Mucosa of stomach (tissue), 1 donor: ENCODE results near the gene DPYD.

Experiments used
- H3K27me3 ChIP-seq: one replicate; pipeline ENCODE4 v1.7.0; 2013; ENCODE audit warnings: mild to moderate bottlenecking, low read length; ENCODE audit not compliant: control insufficient read depth, insufficient read depth
- H3K36me3 ChIP-seq: one replicate; pipeline ENCODE4 v1.7.0; 2013; ENCODE audit warnings: low read length; ENCODE audit not compliant: control insufficient read depth, insufficient read depth
- H3K4me1 ChIP-seq: one replicate; pipeline ENCODE4 v1.7.0; 2013; ENCODE audit warnings: mild to moderate bottlenecking, low read length; ENCODE audit not compliant: control insufficient read depth, insufficient read depth
- H3K4me3 ChIP-seq: one replicate; pipeline ENCODE4 v1.7.0; 2013; ENCODE audit warnings: low read length
- H3K9ac ChIP-seq: one replicate; pipeline ENCODE4 v1.7.0; 2013; ENCODE audit warnings: mild to moderate bottlenecking, low read length, moderate library complexity
- H3K9me3 ChIP-seq: one replicate; pipeline ENCODE4 v1.7.0; 2013; ENCODE audit warnings: mild to moderate bottlenecking, low read length, moderate library complexity; ENCODE audit not compliant: control insufficient read depth
- donor health status: Pancreatic carcinoma.

The DPYD gene

DNA sequence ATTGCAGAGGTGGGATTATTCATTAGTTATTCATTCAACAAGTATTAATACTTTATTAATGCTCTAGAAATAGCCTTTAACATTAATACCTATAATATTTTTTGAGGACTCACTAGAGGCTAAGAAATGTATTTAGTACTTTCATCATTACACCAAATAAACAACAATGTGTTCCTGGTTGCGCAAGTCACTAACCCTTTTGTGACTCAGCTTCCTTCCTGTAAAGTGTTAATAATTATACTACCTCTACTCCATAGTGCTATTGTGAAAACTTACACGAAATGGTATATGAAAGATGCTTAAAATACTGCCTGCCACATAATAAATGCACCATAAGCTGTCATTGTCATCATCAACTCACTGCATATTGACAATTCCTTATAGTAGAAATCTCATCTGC, 431.0 kb downstream of the DPYD start:
- Histone ChIP-seq H3K9me3 (no peaks in the 10 kb centered on the region), H3K36me3 (no peaks in the 10 kb centered on the region), H3K4me1 (no peaks in the 10 kb centered on the region), H3K4me3 (no peak overlapping the region), H3K27me3 (no peaks in the 10 kb centered on the region), H3K9ac (no peak overlapping the region)

DNA sequence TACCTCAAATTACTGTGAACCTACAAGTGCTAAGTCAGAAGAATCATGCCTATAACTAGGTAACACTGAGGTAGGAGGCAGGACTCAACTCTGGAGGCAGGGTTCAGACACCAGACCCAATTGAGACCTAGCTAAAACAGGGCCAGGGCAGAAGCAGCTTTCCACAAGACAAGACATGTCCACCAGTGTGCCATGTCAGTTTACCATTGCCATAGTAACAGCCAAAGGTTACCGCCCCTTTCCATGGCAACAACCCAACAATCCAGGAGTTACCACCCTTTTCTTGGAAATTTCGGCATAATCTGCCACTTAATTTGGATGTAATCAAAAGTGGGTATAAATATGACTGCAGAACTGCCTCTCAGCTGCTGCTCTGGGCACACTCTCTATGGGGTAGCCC, 432.3 kb downstream of the DPYD start:
- H3K36me3 ChIP-seq: no peaks in the 10 kb centered on the region
- no peak overlapping the region for H3K4me3 ChIP-seq
- H3K9ac ChIP-seq: no peak overlapping the region
- no peaks in the 10 kb centered on the region for H3K4me1 ChIP-seq
- H3K27me3 ChIP-seq: no peaks in the 10 kb centered on the region
- no peaks in the 10 kb centered on the region for H3K9me3 ChIP-seq

DNA sequence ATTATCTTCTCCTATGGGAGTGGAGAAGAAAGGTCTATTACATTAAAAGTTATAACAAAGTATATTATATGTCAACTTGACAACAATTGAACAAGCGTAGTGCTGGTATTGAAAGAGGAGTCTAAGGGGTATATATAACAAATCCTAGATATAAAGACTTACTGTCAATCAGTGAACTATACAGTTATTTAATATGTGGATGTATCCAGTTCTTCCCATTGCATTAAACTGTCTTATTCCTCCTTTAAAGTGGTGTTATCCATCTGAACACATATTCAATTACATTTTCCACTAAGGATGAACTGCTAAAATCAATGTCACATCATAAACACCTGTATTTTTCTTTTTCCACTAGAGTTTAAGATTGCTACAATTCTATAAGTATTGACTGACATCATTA, 438.8 kb downstream of the DPYD start:
- Histone ChIP-seq H3K4me1 (no peaks in the 10 kb centered on the region), H3K4me3 (no peak overlapping the region), H3K36me3 (no peaks in the 10 kb centered on the region), H3K9me3 (no peaks in the 10 kb centered on the region), H3K9ac (no peak overlapping the region), H3K27me3 (no peaks in the 10 kb centered on the region)

DNA sequence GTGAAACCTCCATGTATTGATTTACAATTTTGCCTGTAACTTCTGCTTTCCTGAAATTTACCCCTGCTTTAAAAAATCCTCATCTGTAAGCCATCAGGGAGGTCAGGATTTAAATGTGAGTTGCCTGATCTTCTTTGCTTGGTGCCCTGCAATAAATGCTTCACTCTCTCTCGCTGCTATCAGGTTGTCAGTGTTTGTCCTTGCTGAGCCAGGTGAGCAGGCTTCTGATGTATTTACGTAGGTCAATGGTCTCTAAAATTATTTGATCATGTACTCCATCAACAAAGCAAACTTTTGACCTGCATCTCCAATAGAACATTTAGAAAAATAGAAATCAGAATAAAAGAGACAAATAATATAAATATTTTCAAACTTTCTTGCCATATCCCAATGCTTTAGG, 453.4 kb downstream of the DPYD start:
- no peak overlapping the region for H3K4me3 ChIP-seq
- no peak overlapping the region for H3K9ac ChIP-seq
- H3K27me3 ChIP-seq: no peaks in the 10 kb centered on the region
- H3K9me3 ChIP-seq: no peaks in the 10 kb centered on the region
- H3K4me1 ChIP-seq: no peaks in the 10 kb centered on the region
- no peaks in the 10 kb centered on the region for H3K36me3 ChIP-seq

DNA sequence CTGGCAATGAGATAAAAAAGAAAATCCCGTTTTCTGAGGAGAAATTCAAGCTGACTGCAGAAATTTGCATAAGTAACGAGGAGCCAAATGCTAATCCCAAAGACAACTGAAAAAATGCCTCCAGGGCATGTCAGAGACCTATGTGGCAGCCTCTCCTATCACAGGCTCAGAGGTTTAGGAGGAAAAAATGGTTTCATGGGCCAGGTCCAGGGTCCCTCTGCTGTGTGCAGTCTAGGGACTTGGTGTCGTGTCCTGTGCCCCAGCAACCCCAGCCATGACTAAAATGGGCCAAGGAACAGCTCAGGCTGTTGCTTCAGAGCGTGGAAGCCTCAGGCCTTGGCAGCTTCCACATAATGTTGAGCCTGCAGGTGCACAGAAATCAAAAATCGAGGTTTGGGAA, 456.5 kb downstream of the DPYD start:
- Histone ChIP-seq H3K9ac (no peak overlapping the region), H3K9me3 (no peaks in the 10 kb centered on the region), H3K4me3 (no peak overlapping the region), H3K27me3 (no peaks in the 10 kb centered on the region), H3K36me3 (no peaks in the 10 kb centered on the region), H3K4me1 (no peaks in the 10 kb centered on the region)

DNA sequence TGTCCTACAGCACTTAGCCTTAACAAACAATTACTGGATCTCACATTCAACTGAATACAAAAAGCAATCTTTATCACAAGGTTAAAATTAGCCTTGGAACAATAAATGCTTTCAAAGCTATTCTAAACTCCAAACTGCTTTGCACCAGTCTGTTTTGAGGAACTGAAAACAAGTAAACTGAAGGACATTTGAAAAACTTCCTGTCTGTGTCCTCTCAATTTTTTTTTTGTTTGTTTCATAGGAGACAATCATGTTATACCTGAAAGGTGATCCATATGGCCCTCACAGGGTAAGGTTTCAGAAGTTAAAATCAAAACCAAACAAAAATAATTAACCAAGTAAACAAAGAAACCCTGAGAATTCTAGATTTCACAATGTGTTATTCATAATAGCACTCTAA, 459.1 kb downstream of the DPYD start:
- H3K4me3 ChIP-seq: no peak overlapping the region
- H3K9ac ChIP-seq: no peak overlapping the region
- H3K27me3 ChIP-seq: no peaks in the 10 kb centered on the region
- H3K9me3 ChIP-seq: no peaks in the 10 kb centered on the region
- H3K4me1 ChIP-seq: no peaks in the 10 kb centered on the region
- no peaks in the 10 kb centered on the region for H3K36me3 ChIP-seq

DNA sequence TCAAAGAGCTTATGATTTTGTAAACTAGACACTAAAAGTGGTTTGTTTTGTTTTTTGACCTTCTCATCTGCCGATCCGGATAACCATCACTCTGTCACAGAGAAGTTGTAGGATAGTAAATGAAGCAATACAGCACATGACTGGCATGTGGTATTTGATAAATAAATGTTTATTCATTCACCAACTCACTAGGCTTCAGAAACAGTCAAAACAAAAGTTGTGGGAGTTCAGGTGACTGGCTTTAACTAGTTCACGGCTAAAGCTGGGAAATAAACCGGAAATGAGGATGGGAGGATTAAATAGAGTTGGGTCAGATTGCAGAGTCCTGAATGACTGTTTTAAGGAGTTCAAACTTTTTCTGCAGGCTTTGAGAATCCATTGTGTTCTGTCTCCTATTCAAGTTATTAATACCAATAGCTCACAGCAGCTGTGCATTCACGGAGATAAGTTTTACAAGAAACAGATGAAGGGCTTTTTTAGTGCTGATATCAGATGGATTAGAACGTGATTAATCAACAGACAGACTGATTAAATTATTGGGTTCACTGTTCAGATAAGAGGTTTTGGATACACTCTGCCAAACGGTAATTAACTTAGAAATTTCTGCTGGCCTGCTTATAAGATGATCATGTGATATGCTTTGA, 463.3 kb downstream of the DPYD start:
- H3K9ac ChIP-seq: no peak overlapping the region
- H3K27me3 ChIP-seq: no peaks in the 10 kb centered on the region

DNA sequence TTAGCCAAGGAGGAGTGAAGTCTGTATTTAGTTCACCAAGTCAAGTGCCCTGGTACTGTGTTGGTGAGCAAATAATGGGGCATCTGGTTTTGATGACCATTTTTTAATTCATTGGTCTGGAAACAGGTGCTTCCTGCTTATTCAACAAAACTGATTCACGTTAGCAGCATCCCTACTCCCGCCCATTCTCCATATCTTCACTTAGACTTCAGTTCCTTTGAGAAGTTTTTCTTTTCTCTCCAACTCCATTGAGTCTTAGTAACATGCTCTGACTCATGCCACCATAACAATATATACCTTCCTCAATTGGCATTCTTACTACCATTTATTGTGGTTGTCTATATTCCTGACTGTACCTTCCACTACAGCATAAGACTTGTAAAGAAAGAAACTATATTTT, 468.9 kb downstream of the DPYD start:
- no peak overlapping the region for H3K9ac ChIP-seq
- no peaks in the 10 kb centered on the region for H3K27me3 ChIP-seq
- no peaks in the 10 kb centered on the region for H3K4me1 ChIP-seq
- H3K9me3 ChIP-seq: no peaks in the 10 kb centered on the region
- no peaks in the 10 kb centered on the region for H3K36me3 ChIP-seq
- no peak overlapping the region for H3K4me3 ChIP-seq

More for the DNA sequence above, 463.3 kb downstream of the DPYD start:
- H3K4me1 ChIP-seq: no peaks in the 10 kb centered on the region
- no peaks in the 10 kb centered on the region for H3K9me3 ChIP-seq
- no peaks in the 10 kb centered on the region for H3K36me3 ChIP-seq
- no peak overlapping the region for H3K4me3 ChIP-seq

DNA sequence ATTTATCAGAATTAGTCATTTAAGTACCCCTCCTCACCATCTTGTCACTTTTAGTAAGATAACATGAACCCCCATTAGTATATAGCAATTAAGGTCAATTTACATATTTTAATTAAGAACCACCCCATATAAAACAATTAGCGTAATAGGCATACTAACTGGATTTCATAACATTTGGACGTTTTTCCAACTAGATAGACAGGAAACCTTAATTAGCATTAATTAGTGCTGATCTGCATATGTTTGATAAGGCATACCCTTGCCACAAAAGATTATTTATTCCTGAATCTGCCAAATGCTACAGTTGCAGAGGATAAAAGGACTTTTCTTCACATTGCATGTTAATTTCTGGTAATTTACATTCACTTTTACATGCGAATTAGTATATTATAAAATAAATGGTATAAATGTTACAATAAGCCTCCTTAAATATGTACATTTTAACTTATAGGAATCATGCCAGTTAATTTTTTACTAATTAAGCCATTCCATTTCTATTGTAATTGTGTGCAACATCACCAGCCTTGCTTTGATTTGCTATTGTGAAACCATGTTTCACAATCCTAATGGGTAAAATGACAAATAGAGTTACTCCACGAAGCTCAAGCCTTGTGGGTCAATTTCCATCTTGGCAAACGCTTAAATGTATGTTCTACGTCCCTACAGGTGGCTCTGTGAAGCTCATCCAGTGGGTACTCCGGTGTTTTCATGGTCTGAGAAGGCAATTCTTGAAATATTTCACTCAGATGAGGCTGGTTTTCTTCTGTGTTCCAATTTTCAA, 469.6 kb downstream of the DPYD start:
- no peaks in the 10 kb centered on the region for H3K9me3 ChIP-seq
- no peak overlapping the region for H3K9ac ChIP-seq
- H3K27me3 ChIP-seq: no peaks in the 10 kb centered on the region
- no peaks in the 10 kb centered on the region for H3K4me1 ChIP-seq
- H3K4me3 ChIP-seq: no peak overlapping the region
- no peaks in the 10 kb centered on the region for H3K36me3 ChIP-seq

DNA sequence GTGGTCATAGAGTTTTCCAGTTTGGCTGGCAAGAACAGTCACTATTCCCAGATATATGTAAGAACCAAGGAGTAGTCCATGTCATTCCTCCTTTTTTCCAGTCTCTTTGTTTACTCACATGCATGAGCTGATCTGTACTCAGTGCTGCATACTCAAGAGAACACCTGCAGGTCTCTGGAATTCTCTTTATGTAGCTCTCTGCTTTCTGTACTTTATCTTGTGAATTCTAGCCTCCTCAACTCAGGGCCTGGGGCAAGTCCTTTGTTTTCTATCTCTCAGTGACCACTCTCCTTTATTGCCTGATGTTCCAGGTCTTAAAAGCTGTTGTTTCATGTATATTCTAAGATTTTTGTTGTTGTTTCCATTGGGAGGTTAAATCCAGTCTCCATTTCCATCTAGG, 478.9 kb downstream of the DPYD start:
- H3K27me3 ChIP-seq: no peaks in the 10 kb centered on the region
- H3K4me3 ChIP-seq: no peak overlapping the region
- H3K9me3 ChIP-seq: no peaks in the 10 kb centered on the region
- no peaks in the 10 kb centered on the region for H3K36me3 ChIP-seq
- H3K9ac ChIP-seq: no peak overlapping the region
- H3K4me1 ChIP-seq: no peaks in the 10 kb centered on the region

DNA sequence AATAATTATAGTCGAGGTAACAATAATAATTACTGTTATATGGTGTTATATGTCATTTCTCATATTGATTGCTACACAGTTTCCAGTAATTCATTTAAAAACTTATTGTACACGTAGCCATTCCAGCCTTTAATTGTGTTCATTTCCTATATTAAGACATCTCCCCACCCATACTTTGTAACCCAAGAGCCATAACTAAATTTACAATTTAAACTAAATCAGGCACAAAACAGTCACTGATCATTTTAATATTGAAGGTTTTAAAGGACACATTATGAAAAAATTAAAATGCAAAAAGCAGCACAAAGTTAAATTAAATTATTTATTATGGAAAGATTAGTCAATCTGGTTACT, 487.0 kb downstream of the DPYD start:
- Histone ChIP-seq H3K36me3 (no peaks in the 10 kb centered on the region), H3K9ac (no peak overlapping the region), H3K27me3 (no peaks in the 10 kb centered on the region), H3K4me3 (no peak overlapping the region), H3K9me3 (no peaks in the 10 kb centered on the region), H3K4me1 (no peaks in the 10 kb centered on the region)

DNA sequence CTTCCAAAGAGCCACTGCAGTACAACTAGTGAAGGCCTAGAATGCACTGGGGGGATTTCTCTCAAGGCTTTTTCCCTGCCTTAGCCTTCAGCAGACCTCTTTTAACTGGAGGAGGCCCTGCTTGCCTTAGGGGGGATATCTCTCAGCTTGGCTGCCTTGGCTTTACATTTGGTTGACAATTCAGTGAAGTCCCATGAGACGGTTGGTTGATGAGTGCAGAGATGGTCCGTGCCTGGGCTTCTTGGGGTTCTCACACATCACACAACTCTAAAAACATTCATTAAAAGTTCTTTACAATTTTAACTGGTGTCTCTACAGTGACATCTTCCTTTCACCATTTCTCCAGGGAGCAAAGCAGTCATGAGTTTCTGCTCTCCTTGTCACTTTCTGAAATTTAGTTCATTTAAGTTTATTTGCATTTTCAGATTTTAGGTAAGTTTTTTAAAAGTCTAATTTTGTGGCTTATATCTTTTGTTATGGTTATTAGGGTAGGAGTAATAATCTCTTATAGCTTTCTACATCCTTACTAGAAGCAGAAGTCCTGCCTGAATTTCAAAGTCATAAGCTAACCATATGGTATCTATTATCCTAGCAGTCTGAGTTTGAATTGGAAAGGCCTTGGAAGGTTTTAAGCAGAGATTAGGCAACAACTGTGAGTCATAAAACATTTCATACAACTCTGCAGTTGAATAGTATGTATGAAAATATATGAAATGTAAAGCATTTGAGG, 487.6 kb downstream of the DPYD start:
- H3K4me1 ChIP-seq: no peaks in the 10 kb centered on the region
- no peak overlapping the region for H3K9ac ChIP-seq
- no peak overlapping the region for H3K4me3 ChIP-seq
- H3K27me3 ChIP-seq: no peaks in the 10 kb centered on the region
- no peaks in the 10 kb centered on the region for H3K9me3 ChIP-seq
- H3K36me3 ChIP-seq: no peaks in the 10 kb centered on the region
